H1 (cell line): ENCODE data around the gene ZBTB44. TPM values are rescaled to one million over a fixed set of nuclear protein-coding genes. Genes with fewer than 3 reads are reported as not detected.

Experiments used
- CTCF ChIA-PET: fragments of 300-600 bp; sonication (Branson Sonifier 250); formaldehyde crosslinking; loops from one replicate; lab custom pipeline; 2021; ENCODE audit not compliant: partially characterized antibody; lab: Charles Lee
- POLR2A ChIA-PET: fragments of 300-600 bp; sonication (Branson Sonifier 250); formaldehyde crosslinking; loops from one replicate; lab custom pipeline; 2021; ENCODE audit warnings: inconsistent platforms; ENCODE audit not compliant: partially characterized antibody; lab: Charles Lee
- DNase-seq, 2 experiments: peaks; one replicate each; pipeline versions ENCODE4 v3.0.0 to v3.0.0-alpha.2; 2010 to 2022; ENCODE audit warnings: low spot score in 2 of 2, low read depth in 1 of 2, mixed read lengths in 1 of 2
- FAIRE-seq: peaks from 2 replicates; lab custom pipeline; 2011; peaks lifted over from hg19 to GRCh38; lab: Jason Lieb, UNC
- H2AFZ ChIP-seq: 2 replicates; pipeline ENCODE4 v1.8.1; 2012; ENCODE audit warnings: low read length, inconsistent platforms
- H2AK5ac ChIP-seq: 2 replicates; pipeline ENCODE4 v1.6.1; 2013; ENCODE audit warnings: low read depth, low read length
- H2BK120ac ChIP-seq: replicated peaks from 2 replicates; pipeline ENCODE3; 2013; ENCODE audit warnings: low read depth, low read length, inconsistent platforms
- H2BK12ac ChIP-seq: 2 replicates; pipeline ENCODE4 v1.6.1; 2013; ENCODE audit warnings: low read depth, low read length
- H2BK15ac ChIP-seq: 2 replicates; pipeline ENCODE4 v1.6.1; 2013; ENCODE audit warnings: low read length
- H2BK20ac ChIP-seq: 2 replicates; pipeline ENCODE4 v1.6.1; 2013; ENCODE audit warnings: low read length
- H2BK5ac ChIP-seq: 2 replicates; pipeline ENCODE4 v1.6.1; 2013; ENCODE audit warnings: low read depth, low read length
- H3K14ac ChIP-seq: 2 replicates; pipeline ENCODE4 v1.6.1; 2013; ENCODE audit warnings: inconsistent platforms; ENCODE audit not compliant: insufficient read length
- H3K18ac ChIP-seq: 2 replicates; pipeline ENCODE4 v1.6.1; 2013; ENCODE audit warnings: low read length; ENCODE audit errors: extremely low read depth
- H3K23ac ChIP-seq: 2 replicates; pipeline ENCODE4 v1.6.1; 2013; ENCODE audit warnings: inconsistent platforms; ENCODE audit not compliant: insufficient read length
- H3K23me2 ChIP-seq: 2 replicates; pipeline ENCODE4 v1.6.1; 2013; ENCODE audit warnings: low read depth, low read length
- H3K27ac ChIP-seq: 2 replicates; pipeline ENCODE4 v1.6.1; 2011; ENCODE audit warnings: low read depth, low read length, inconsistent platforms
- H3K27me3 ChIP-seq, 4 experiments: replicated peaks in 1 of 4; 1 replicate in 1 of 4; 2 replicates in 3 of 4; pipeline versions ENCODE4 v1.6.1 to v1.8.1; 2011 to 2013; ENCODE audit warnings: low read length in 3 of 4, mild to moderate bottlenecking in 3 of 4, inconsistent platforms in 2 of 4, mixed read lengths in 2 of 4, moderate library complexity in 1 of 4; ENCODE audit not compliant: control insufficient read depth in 3 of 4, insufficient read depth in 3 of 4; ENCODE audit errors: extremely low read depth in 1 of 4
- H3K36me3 ChIP-seq, 4 experiments: 2 replicates each; pipeline versions ENCODE4 v1.6.1 to v1.8.1; 2011 to 2013; ENCODE audit warnings: mild to moderate bottlenecking in 4 of 4, low read length in 3 of 4, moderate library complexity in 2 of 4, control low read depth in 1 of 4, inconsistent platforms in 1 of 4; ENCODE audit not compliant: insufficient read depth in 4 of 4, control insufficient read depth in 2 of 4
- H3K4ac ChIP-seq: replicated peaks from 2 replicates; pipeline ENCODE3; 2013; ENCODE audit warnings: low read length, low read depth, mixed read lengths, inconsistent platforms; ENCODE audit not compliant: insufficient read length
- H3K4me1 ChIP-seq, 4 experiments: replicated peaks in 1 of 4; 1 replicate in 1 of 4; 2 replicates in 3 of 4; pipeline versions ENCODE4 v1.6.1 to v1.8.1; 2011 to 2013; ENCODE audit warnings: low read length in 3 of 4, inconsistent platforms in 2 of 4, mixed read lengths in 1 of 4; ENCODE audit not compliant: insufficient read depth in 4 of 4, control insufficient read depth in 3 of 4
- H3K4me2 ChIP-seq, 2 experiments: 2 replicates each; pipeline versions ENCODE4 v1.6.1 to v1.8.1; 2011 to 2013; ENCODE audit warnings: low read depth in 2 of 2, low read length in 2 of 2, control low read depth in 1 of 2, inconsistent platforms in 1 of 2, mild to moderate bottlenecking in 1 of 2; ENCODE audit not compliant: insufficient read depth in 1 of 2
- H3K4me3 ChIP-seq, 4 experiments: fragments of 200-600, 300-600 bp in 1 of 4; sonication (generic), shearing (Covaris generic), sonication (Bioruptor Twin) in 1 of 4; 2 replicates each; pipeline versions ENCODE4 v1.5.1 to v1.8.1; 2011 to 2016; ENCODE audit warnings: low read length in 4 of 4, low read depth in 3 of 4, control low read depth in 2 of 4, inconsistent platforms in 2 of 4, mild to moderate bottlenecking in 2 of 4, mixed read lengths in 1 of 4, moderate library complexity in 1 of 4; ENCODE audit not compliant: insufficient read depth in 2 of 4; ENCODE audit errors: extremely low read depth in 1 of 4
- H3K56ac ChIP-seq: replicated peaks from 2 replicates; pipeline ENCODE3; 2013; ENCODE audit warnings: low read depth, mild to moderate bottlenecking, mixed read lengths, low read length, inconsistent platforms; ENCODE audit not compliant: insufficient read length
- H3K79me1 ChIP-seq: 2 replicates; pipeline ENCODE4 v1.6.1; 2013; ENCODE audit warnings: low read depth, low read length, control low read depth
- H3K79me2 ChIP-seq, 2 experiments: 2 replicates each; pipeline versions ENCODE4 v1.6.1 to v1.8.1; 2012 to 2013; ENCODE audit warnings: low read length in 2 of 2, mild to moderate bottlenecking in 2 of 2, inconsistent platforms in 1 of 2; ENCODE audit not compliant: insufficient read depth in 2 of 2, control insufficient read depth in 1 of 2
- H3K9ac ChIP-seq, 4 experiments: replicated peaks in 1 of 4; 1 replicate in 1 of 4; 2 replicates in 3 of 4; pipeline versions ENCODE4 v1.6.1 to v1.8.1; 2011 to 2013; ENCODE audit warnings: low read depth in 3 of 4, low read length in 3 of 4, control low read depth in 2 of 4, mild to moderate bottlenecking in 2 of 4, moderate library complexity in 2 of 4, inconsistent platforms in 1 of 4; ENCODE audit errors: extremely low read depth in 1 of 4
- H3K9me3 ChIP-seq, 2 experiments: 2 replicates each; pipeline versions ENCODE4 v1.6.1 to v1.8.1; 2012 to 2013; ENCODE audit warnings: mild to moderate bottlenecking in 2 of 2, moderate library complexity in 2 of 2, control low read depth in 1 of 2, inconsistent platforms in 1 of 2, low read depth in 1 of 2, low read length in 1 of 2, mixed read lengths in 1 of 2; ENCODE audit not compliant: insufficient read depth in 2 of 2
- H4K20me1 ChIP-seq, 2 experiments: replicated peaks in 1 of 2; 2 replicates each; pipeline versions ENCODE3 to v1.8.1; 2011 to 2013; ENCODE audit warnings: inconsistent platforms in 2 of 2, low read length in 2 of 2, mild to moderate bottlenecking in 1 of 2; ENCODE audit not compliant: insufficient read depth in 2 of 2, control insufficient read depth in 1 of 2
- H4K5ac ChIP-seq: 2 replicates; pipeline ENCODE4 v1.6.1; 2013; ENCODE audit warnings: low read length, low read depth, mixed read lengths, inconsistent platforms; ENCODE audit not compliant: insufficient read length
- H4K8ac ChIP-seq: 2 replicates; pipeline ENCODE4 v1.8.0; 2013; ENCODE audit warnings: mild to moderate bottlenecking, moderate library complexity, low read length, inconsistent platforms; ENCODE audit not compliant: insufficient read depth; ENCODE audit errors: extremely low read depth
- H4K91ac ChIP-seq: replicated peaks from 2 replicates; pipeline ENCODE3; 2013; ENCODE audit warnings: low read length, mixed read lengths, inconsistent platforms; ENCODE audit not compliant: insufficient read length
- ASH2L ChIP-seq: fragments of 200-600, 300-600 bp; sonication (generic); IDR thresholded peaks from one replicate; pipeline ENCODE4 v1.7.1; 2017; ENCODE audit warnings: low read length
- CHD1 ChIP-seq: IDR thresholded peaks from 2 replicates; pipeline ENCODE4 v1.6.1; 2012; ENCODE audit warnings: low read depth, low read length, improper control_type of control experiment
- E2F6 ChIP-seq: IDR thresholded peaks from 2 replicates; pipeline ENCODE4 v1.6.1; 2012; ENCODE audit warnings: inconsistent platforms
- POU5F1 ChIP-seq: IDR thresholded peaks from 2 replicates; pipeline ENCODE4 v1.6.1; 2011; ENCODE audit warnings: low read depth, mild to moderate bottlenecking, low read length, moderate library complexity
- SIRT6 ChIP-seq: IDR thresholded peaks from one replicate; pipeline ENCODE4 v1.7.1; 2012; ENCODE audit warnings: low read length, inconsistent platforms
- SP2 ChIP-seq: IDR thresholded peaks from 2 replicates; pipeline ENCODE4 v1.6.1; 2012; ENCODE audit warnings: mild to moderate bottlenecking, low read length, inconsistent platforms
- TBP ChIP-seq: IDR thresholded peaks from 2 replicates; pipeline ENCODE4 v1.6.1; 2011; ENCODE audit warnings: low read depth, low read length, improper control_type of control experiment
- USF2 ChIP-seq: IDR thresholded peaks from 2 replicates; pipeline ENCODE4 v1.6.1; 2011; ENCODE audit warnings: low read length, improper control_type of control experiment
- WGBS, 2 experiments: shearing (Covaris generic) in 1 of 2; methylation state at CpG; one replicate each; pipeline versions ENCODE4 v1.1.6 to v1.1.7; 2013 to 2015; ENCODE audit warnings: low lambda C conversion rate in 2 of 2, mixed read lengths in 2 of 2, inconsistent platforms in 1 of 2, low coverage in 1 of 2, missing lambda C conversion rate in 1 of 2; ENCODE audit not compliant: insufficient replicate concordance in 2 of 2, insufficient coverage in 1 of 2, insufficient read length in 1 of 2; ENCODE audit errors: extremely low coverage in 1 of 2, missing lambda C conversion rate in 1 of 2; 5-methylcytosine and 5-hydroxymethylcytosine counted together
- polyA plus RNA-seq, 7 experiments: library from polyadenylated mRNA; depleted of rRNA in 3 of 7; stranded (reverse) in 5 of 7; unstranded in 2 of 7; fragments of >200 nt in 5 of 7; fragments of 200-250 nt in 2 of 7; gene quantifications; 1 replicate in 5 of 7; 2 replicates in 1 of 7; 4 replicates in 1 of 7; pipeline versions ENCODE4 v1.2.1 to v1.2.3, GENCODE V29; 2011 to 2013; ENCODE audit warnings: missing spikeins in 2 of 7, mixed read lengths in 2 of 7
- total RNA-seq: library from RNA; stranded (reverse); fragmentation: NEBNext Ultra II Directional; extraction: Animal tissue kit (Norgen Biotek cat#: 25700); gene quantifications from 2 replicates; pipeline ENCODE4 v1.2.1, GENCODE V29; 2021

Gene ZBTB44
- total and polyA plus RNA-seq, 2 of the 8 experiments (the other 6 are each of a cell fraction or from before 2014, with no cell fraction given) = 37.2 to 158 TPM

GRCh38 chr11:130209954-130210854, 104.5 kb downstream of the ZBTB44 start:
- peak in 1 of 2 experiments; percentile 43 for DNase-seq
- TF ChIP-seq TBP (no peak), E2F6 (no peak), SP2 (no peak), CHD1 (no peak), ASH2L (no peak), SIRT6 (no peak), USF2 (no peak), POU5F1 (no peak)
- TF ChIP-seq, all 59 proteins: peak for 0
- no peak overlapping the region for H2AK5ac ChIP-seq
- no peak overlapping the region for H4K8ac ChIP-seq
- no peak overlapping the region for H3K14ac ChIP-seq
- H3K9ac ChIP-seq = no peak overlapping the region
- FAIRE-seq = no peak
- H4K20me1 ChIP-seq = peaks cover 0 to 3% of the 10 kb centered on the region in 2 experiments
- 88% methylated on average over 23 of the region's 23 CpGs; no CpG with 5 or more reads in 1 of the 2 experiments for WGBS, 2 experiments
- no peak overlapping the region for H3K18ac ChIP-seq
- no peak overlapping the region for H4K5ac ChIP-seq
- H3K23me2 ChIP-seq = no peaks in the 10 kb centered on the region
- no peak overlapping the region for H2AFZ ChIP-seq
- peaks cover 0 to 4% (median 1%) of the 10 kb centered on the region in 4 experiments; a peak in 5 of 7 replicates for H3K4me1 ChIP-seq
- no peak overlapping the region for H3K56ac ChIP-seq
- POLR2A ChIA-PET = interaction anchor here (0.8 to 1.3 kb wide), 2 partner anchors 9 to 164 kb away, joined by 3 to 4 read pairs; no protein-coding TSS in a partner anchor
- no peaks in the 10 kb centered on the region; a peak in 1 of 8 replicates for H3K36me3 ChIP-seq
- H3K27me3 ChIP-seq = no peaks in the 10 kb centered on the region
- H2BK15ac ChIP-seq = no peak overlapping the region
- H3K79me2 ChIP-seq = no peaks in the 10 kb centered on the region
- H2BK120ac ChIP-seq = no peak overlapping the region
- H3K4me3 ChIP-seq = no peak overlapping the region
- no peak overlapping the region for H3K4me2 ChIP-seq
- H3K79me1 ChIP-seq = no peaks in the 10 kb centered on the region
- H3K23ac ChIP-seq = no peak overlapping the region
- no peak overlapping the region for H4K91ac ChIP-seq
- CTCF ChIA-PET = interaction anchor here (0.6 to 1.8 kb wide), 5 partner anchors 10 to 652 kb away, joined by 3 to 4 read pairs (median 4); no protein-coding TSS in a partner anchor
- no peak overlapping the region for H3K27ac ChIP-seq
- no peaks in the 10 kb centered on the region for H3K9me3 ChIP-seq
- H2BK12ac ChIP-seq = no peak overlapping the region
- peak overlapping the region; percentile 64 for H3K4ac ChIP-seq
- no peak overlapping the region for H2BK20ac ChIP-seq
- no peak overlapping the region for H2BK5ac ChIP-seq
